Common myeloid progenitor, CD34-positive (primary cell): ENCODE data around the gene GPD1L.
"Not testable (repeated sequence)": the region's sequence is repeated elsewhere in the genome, so short reads cannot be mapped to it uniquely, and the experiment has no call there.

Source experiments
- CTCF ChIA-PET: fragments of 350-600 bp; sonication (Branson Sonifier 250); formaldehyde crosslinking; loops from one replicate; lab custom pipeline; 2021; ENCODE audit warnings: antibody characterized with exemption; lab: Charles Lee
- POLR2A ChIA-PET: fragments of 350-600 bp; sonication (Branson Sonifier 250); formaldehyde crosslinking; loops from one replicate; lab custom pipeline; 2021; ENCODE audit warnings: antibody characterized with exemption; lab: Charles Lee
- DNase-seq, 3 donors: peaks; one replicate each; pipeline versions ENCODE4 v3.0.0 to v3.0.0-alpha.2; 2013
- H3K27ac ChIP-seq, 2 experiments: 1 replicate in 1 of 2; 2 replicates in 1 of 2; pipeline ENCODE4 v1.7.0; 2013; ENCODE audit warnings: inconsistent platforms in 2 of 2, low read length in 2 of 2, mild to moderate bottlenecking in 2 of 2, low read depth in 1 of 2, moderate library complexity in 1 of 2; ENCODE audit not compliant: severe bottlenecking in 2 of 2, insufficient read depth in 1 of 2, poor library complexity in 1 of 2
- H3K27me3 ChIP-seq, 5 experiments: replicated peaks in 2 of 5; 1 replicate in 3 of 5; 2 replicates in 2 of 5; pipeline versions ENCODE4 v1.6.1 to v1.7.0; 2013; ENCODE audit warnings: low read length in 4 of 5, mild to moderate bottlenecking in 2 of 5, moderate library complexity in 2 of 5, inconsistent platforms in 1 of 5; ENCODE audit not compliant: insufficient read depth in 5 of 5, control insufficient read depth in 4 of 5
- H3K36me3 ChIP-seq, 4 experiments: 1 replicate in 2 of 4; 2 replicates in 2 of 4; pipeline versions ENCODE4 v1.6.1 to v1.7.0; 2013; ENCODE audit warnings: low read length in 3 of 4, control low read depth in 1 of 4, mild to moderate bottlenecking in 1 of 4; ENCODE audit not compliant: control insufficient read depth in 4 of 4, insufficient read depth in 4 of 4
- H3K4me1 ChIP-seq, 4 experiments: 1 replicate in 3 of 4; 2 replicates in 1 of 4; pipeline versions ENCODE4 v1.6.1 to v1.7.1; 2013; ENCODE audit warnings: low read length in 3 of 4, mild to moderate bottlenecking in 3 of 4, control low read depth in 1 of 4, inconsistent platforms in 1 of 4, moderate library complexity in 1 of 4; ENCODE audit not compliant: control insufficient read depth in 4 of 4, insufficient read depth in 4 of 4; ENCODE audit errors: control extremely low read depth in 1 of 4
- H3K4me3 ChIP-seq, 7 experiments: 1 replicate in 4 of 7; 2 replicates in 3 of 7; pipeline versions ENCODE4 v1.5.1 to v1.7.0; 2013; ENCODE audit warnings: mild to moderate bottlenecking in 7 of 7, low read length in 6 of 7, moderate library complexity in 6 of 7, inconsistent platforms in 2 of 7, low read depth in 2 of 7, control low read depth in 1 of 7; ENCODE audit not compliant: insufficient read depth in 4 of 7, control insufficient read depth in 1 of 7; ENCODE audit errors: extremely low read depth in 1 of 7
- H3K9me3 ChIP-seq, 5 experiments: 1 replicate in 4 of 5; 2 replicates in 1 of 5; pipeline versions ENCODE4 v1.6.1 to v1.7.1; 2013; ENCODE audit warnings: low read length in 4 of 5, mild to moderate bottlenecking in 2 of 5, inconsistent platforms in 1 of 5, low read depth in 1 of 5, moderate library complexity in 1 of 5; ENCODE audit not compliant: control insufficient read depth in 4 of 5, insufficient read depth in 2 of 5; ENCODE audit errors: control extremely low read depth in 1 of 5
- WGBS: methylation state at CpG from one replicate; pipeline ENCODE4 v1.1.5; 2013; ENCODE audit not compliant: insufficient coverage; 5-methylcytosine and 5-hydroxymethylcytosine counted together

Gene GPD1L

DNA sequence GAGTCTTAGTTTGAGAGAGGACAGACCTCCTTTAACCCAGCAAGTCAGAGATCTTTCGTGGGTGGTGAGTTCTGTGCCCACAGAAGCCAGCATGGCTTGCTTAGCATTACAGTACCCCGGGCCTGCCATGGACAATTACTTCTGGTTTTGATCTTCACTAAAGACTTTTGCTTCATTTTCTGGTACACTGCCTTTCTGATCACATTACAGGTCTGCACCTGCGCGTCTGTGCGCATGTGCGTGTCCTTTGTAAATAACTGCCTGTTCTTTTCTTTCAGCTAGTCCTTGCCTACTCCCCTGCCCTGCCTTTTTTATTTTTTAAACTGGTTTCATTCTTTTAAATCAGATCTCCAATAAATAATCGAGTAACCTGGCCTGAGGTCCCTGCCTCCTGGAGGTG is 74.9 kb downstream of the GPD1L start:
- ChIA-PET POLR2A (no interaction called here), CTCF (interaction anchor here (1.2 kb wide), 1 partner anchor 59 kb away, joined by 3 read pairs; no protein-coding TSS in a partner anchor)
- Histone ChIP-seq H3K4me1 (peaks cover 0 to 8% (median 4%) of the 10 kb centered on the region in 4 experiments), H3K36me3 (no peaks in the 10 kb centered on the region), H3K27me3 (no peaks in the 10 kb centered on the region), H3K27ac (no peak overlapping the region), H3K4me3 (no peak overlapping the region), H3K9me3 (no peaks in the 10 kb centered on the region)
- 94% methylated on average over 7 of the region's 7 CpGs for WGBS
- DNase-seq = no peak

DNA sequence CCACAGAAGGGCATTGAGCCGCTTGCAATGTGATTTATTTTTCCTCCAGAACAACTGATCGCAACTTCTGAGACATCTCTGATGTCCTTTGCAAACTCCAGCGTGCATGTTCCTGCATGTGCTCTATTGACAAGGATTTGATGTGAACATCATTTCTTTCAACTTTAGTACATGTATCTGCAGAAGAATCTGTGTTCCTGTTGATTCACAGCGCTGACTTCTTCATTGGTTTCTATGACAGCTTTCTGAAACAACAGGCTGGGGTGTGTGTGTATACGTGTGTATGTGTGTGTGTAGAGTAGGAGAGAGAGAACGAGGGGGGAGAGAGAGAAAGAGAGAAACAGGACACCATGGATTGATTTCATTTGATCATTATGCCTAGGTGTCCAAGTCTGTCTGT is 75.4 kb downstream of the GPD1L start:
- CTCF ChIA-PET = interaction anchor here (1.2 kb wide), 1 partner anchor 59 kb away, joined by 3 read pairs; no protein-coding TSS in a partner anchor
- Histone ChIP-seq H3K36me3 (no peaks in the 10 kb centered on the region), H3K4me3 (no peak overlapping the region), H3K27ac (no peak overlapping the region), H3K27me3 (no peaks in the 10 kb centered on the region), H3K4me1 (peaks cover 0 to 8% (median 4%) of the 10 kb centered on the region in 4 experiments), H3K9me3 (no peaks in the 10 kb centered on the region)
- WGBS = 95% methylated on average over 4 of the region's 6 CpGs
- POLR2A ChIA-PET = no interaction called here
- DNase-seq = no peak

DNA sequence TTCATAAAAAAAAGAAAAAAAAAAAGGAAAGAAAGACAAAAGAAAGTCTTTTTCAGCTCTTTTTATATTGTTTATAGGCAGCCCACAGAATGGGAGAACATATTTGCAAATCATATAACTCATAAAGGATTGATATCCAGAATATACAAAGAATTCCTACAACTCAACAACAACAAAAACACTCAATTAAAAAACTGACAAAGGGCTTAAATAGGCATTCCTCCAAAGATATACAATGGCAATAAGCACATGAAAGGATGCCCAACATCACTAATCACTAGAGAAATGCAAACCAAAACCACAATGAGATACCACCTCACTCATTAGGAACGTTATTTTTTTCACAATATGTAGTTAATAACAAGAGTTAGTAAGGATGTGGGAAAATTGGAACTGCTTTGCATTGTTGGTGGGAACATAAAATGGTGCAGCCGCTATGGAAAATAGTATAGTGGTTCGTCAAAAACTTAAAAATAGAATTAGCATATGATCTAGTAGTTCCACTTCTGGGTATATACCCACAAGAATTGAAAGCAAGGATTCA is 77.8 kb downstream of the GPD1L start:
- POLR2A ChIA-PET = interaction anchor here (0.7 kb wide), 1 partner anchor 164 kb away, joined by 5 read pairs; no protein-coding TSS in a partner anchor
- Histone ChIP-seq H3K4me1 (no peaks in the 10 kb centered on the region), H3K36me3 (no peaks in the 10 kb centered on the region), H3K4me3 (no peak overlapping the region), H3K27me3 (no peaks in the 10 kb centered on the region), H3K9me3 (no peaks in the 10 kb centered on the region), H3K27ac (no peak overlapping the region)
- DNase-seq = no peak
- CTCF ChIA-PET = no interaction called here
- no CpG with 5 or more reads among the region's 3 CpGs for WGBS

DNA sequence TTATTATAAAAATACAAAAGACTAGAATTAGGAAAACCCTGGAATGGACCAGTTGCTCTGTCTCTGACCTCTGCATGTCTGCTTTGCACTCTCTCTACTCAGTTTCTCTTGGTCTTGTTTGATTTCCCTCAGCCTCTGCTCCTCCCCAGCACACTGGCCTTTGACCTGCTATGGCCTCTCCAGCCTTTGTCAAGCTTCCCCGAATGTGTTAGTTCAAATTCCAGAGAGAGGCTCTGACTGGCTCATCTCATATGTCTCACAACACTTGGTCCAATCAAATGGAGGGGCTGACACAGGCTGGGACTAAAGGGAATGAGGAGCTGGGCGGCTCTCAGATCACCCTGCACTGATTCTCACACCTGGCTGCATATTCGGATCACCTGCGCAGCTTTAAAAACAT is 79.7 kb downstream of the GPD1L start:
- POLR2A ChIA-PET = no interaction called here
- CTCF ChIA-PET = interaction anchor here (0.7 to 3.2 kb wide), 5 partner anchors 10 to 147 kb away, joined by 3 to 18 read pairs (median 3); no protein-coding TSS in a partner anchor

DNA sequence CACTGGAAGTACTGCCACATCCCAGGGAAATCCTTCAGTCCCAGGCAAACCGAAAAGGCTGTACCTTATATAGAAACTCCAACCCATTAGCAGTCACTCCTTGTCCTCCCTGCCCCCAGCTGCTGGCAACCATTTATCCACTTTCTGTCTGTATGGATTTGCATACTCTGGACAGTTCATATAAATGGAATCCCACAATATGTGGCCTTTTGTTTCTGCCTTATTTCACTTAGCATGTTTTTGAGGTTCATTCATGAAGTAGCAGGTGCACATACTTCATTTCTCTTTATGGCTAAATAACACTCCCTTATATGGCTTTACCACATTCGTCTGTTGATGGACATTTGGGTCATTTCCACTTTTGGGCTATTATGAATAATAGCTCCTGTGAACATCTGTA is 80.5 kb downstream of the GPD1L start:
- Histone ChIP-seq H3K4me3 (no peak overlapping the region), H3K9me3 (no peaks in the 10 kb centered on the region), H3K27me3 (no peaks in the 10 kb centered on the region), H3K36me3 (no peaks in the 10 kb centered on the region), H3K4me1 (no peaks in the 10 kb centered on the region), H3K27ac (no peak overlapping the region)
- no peak for DNase-seq
- ChIA-PET POLR2A (no interaction called here), CTCF (interaction anchor here (0.7 to 3.2 kb wide), 4 partner anchors 10 to 55 kb away, joined by 3 to 18 read pairs (median 3); no protein-coding TSS in a partner anchor)
- 100% methylated on average over 1 of the region's 2 CpGs for WGBS

More for the DNA sequence above, 79.7 kb downstream of the GPD1L start:
- Histone ChIP-seq H3K36me3 (no peaks in the 10 kb centered on the region), H3K4me1 (no peaks in the 10 kb centered on the region), H3K27ac (no peak overlapping the region), H3K27me3 (no peaks in the 10 kb centered on the region), H3K9me3 (no peaks in the 10 kb centered on the region), H3K4me3 (no peak overlapping the region)
- WGBS = 98% methylated on average over 4 of the region's 4 CpGs
- DNase-seq = no peak

DNA sequence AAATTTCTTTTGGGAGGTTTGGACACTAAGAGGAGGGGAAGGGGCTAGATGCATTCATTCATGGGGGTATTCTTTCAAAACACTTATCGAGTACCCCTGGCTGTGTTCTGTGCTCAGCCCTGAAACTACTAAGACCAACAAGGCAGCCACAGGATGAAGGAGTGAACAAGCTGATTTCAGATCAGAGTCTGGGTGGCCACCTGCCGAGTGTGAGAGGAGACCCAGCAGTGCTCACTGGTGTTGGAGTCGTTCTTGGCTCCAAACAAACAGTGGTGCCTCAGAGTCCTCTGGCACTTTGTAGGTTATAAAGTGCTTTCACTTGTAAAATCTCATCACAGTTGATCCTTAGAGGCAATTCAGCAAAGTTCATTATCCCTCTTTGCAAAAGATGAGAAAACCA is 83.3 kb downstream of the GPD1L start:
- 100% methylated on average over 3 of the region's 3 CpGs for WGBS
- Histone ChIP-seq H3K4me3 (no peak overlapping the region), H3K9me3 (no peaks in the 10 kb centered on the region), H3K27me3 (no peaks in the 10 kb centered on the region), H3K36me3 (no peaks in the 10 kb centered on the region), H3K27ac (no peak overlapping the region), H3K4me1 (no peaks in the 10 kb centered on the region)
- DNase-seq = no peak
- ChIA-PET POLR2A (no interaction called here), CTCF (interaction anchor here (0.6 kb wide), 1 partner anchor 19 kb away, joined by 3 read pairs; no protein-coding TSS in a partner anchor)

DNA sequence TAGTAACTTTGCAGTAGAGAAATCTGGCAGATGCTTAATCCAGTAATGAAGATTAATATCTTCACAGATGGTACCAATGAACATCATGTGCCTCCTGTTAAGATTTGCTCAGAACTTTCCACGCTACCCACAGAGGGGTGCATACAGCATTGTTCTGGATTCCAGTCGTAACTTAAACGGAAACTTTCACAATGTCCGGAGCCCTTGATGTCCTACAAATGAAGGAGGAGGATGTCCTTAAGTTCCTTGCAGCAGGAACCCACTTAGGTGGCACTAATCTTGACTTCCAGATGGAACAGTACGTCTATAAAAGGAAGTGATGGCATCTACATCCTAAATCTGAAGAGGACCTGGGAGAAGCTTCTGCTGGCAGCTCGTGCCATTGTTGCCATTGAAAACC is 84.1 kb downstream of the GPD1L start:
- H3K4me3 ChIP-seq, DNase-seq, POLR2A ChIA-PET, H3K36me3 ChIP-seq, H3K27ac ChIP-seq, H3K9me3 ChIP-seq, H3K4me1 ChIP-seq, H3K27me3 ChIP-seq: not testable (repeated sequence)
- CTCF ChIA-PET = interaction anchor here (1.0 to 1.2 kb wide), 2 partner anchors 15 to 34 kb away, joined by 3 read pairs; no protein-coding TSS in a partner anchor
- 87% methylated on average over 6 of the region's 6 CpGs for WGBS
